Renal pelvis (tissue), 4 donors: ENCODE data around the gene CHMP6. TPM values are rescaled to one million over a fixed set of nuclear protein-coding genes. Genes with fewer than 3 reads are reported as not detected.

Source experiments
- DNase-seq: peaks from one replicate; pipeline ENCODE4 v3.0.0-alpha.2; 2013
- polyA plus RNA-seq, 3 donors: library from polyadenylated mRNA; unstranded; fragments of 120-200 nt; gene quantifications; one replicate each; pipeline ENCODE4 v1.2.1, GENCODE V29; 2013; ENCODE audit not compliant: insufficient read length in 3 of 3

The CHMP6 gene
- polyA plus RNA-seq, 3 donors, result 24.8 to 30.7 (median 26.4) TPM

GRCh38 chr17:80953471-80954315 lies 37.9 kb upstream of the CHMP6 start:
- no peak for DNase-seq

- DNase-seq, result no peak
These were observed 36.6 kb upstream of the CHMP6 start for GRCh38 chr17:80955078-80955477.

- DNase-seq, result no peak
These were observed 35.9 kb upstream of the CHMP6 start for GRCh38 chr17:80955671-80956280.

- no peak for DNase-seq
These were observed 35.1 kb upstream of the CHMP6 start for GRCh38 chr17:80956321-80957190.

GRCh38 chr17:80957461-80957941 lies 34.1 kb upstream of the CHMP6 start:
- no peak for DNase-seq

GRCh38 chr17:80959330-80960036 lies 32.2 kb upstream of the CHMP6 start:
- DNase-seq, result no peak

- no peak for DNase-seq
These were observed 31.4 kb upstream of the CHMP6 start for GRCh38 chr17:80960037-80960796.

- no peak for DNase-seq
These were observed 30.7 kb upstream of the CHMP6 start for GRCh38 chr17:80960797-80961452.

- no peak for DNase-seq
These were observed 29.9 kb upstream of the CHMP6 start for GRCh38 chr17:80961541-80962330.

GRCh38 chr17:80962356-80963329 lies 29.0 kb upstream of the CHMP6 start:
- no peak for DNase-seq

GRCh38 chr17:80963812-80964543 lies 27.7 kb upstream of the CHMP6 start:
- DNase-seq, result no peak

- DNase-seq, result no peak
These were observed 27.1 kb upstream of the CHMP6 start for GRCh38 chr17:80964544-80964856.

GRCh38 chr17:80964859-80965580 lies 26.6 kb upstream of the CHMP6 start:
- no peak for DNase-seq

GRCh38 chr17:80965606-80966005 lies 26.0 kb upstream of the CHMP6 start:
- no peak for DNase-seq

- DNase-seq, result no peak
These were observed 24.2 kb upstream of the CHMP6 start for GRCh38 chr17:80967404-80967872.

GRCh38 chr17:80968602-80969029 lies 23.0 kb upstream of the CHMP6 start:
- DNase-seq, result no peak
